ENCODE measurements around the gene CIRBP.

DNA sequence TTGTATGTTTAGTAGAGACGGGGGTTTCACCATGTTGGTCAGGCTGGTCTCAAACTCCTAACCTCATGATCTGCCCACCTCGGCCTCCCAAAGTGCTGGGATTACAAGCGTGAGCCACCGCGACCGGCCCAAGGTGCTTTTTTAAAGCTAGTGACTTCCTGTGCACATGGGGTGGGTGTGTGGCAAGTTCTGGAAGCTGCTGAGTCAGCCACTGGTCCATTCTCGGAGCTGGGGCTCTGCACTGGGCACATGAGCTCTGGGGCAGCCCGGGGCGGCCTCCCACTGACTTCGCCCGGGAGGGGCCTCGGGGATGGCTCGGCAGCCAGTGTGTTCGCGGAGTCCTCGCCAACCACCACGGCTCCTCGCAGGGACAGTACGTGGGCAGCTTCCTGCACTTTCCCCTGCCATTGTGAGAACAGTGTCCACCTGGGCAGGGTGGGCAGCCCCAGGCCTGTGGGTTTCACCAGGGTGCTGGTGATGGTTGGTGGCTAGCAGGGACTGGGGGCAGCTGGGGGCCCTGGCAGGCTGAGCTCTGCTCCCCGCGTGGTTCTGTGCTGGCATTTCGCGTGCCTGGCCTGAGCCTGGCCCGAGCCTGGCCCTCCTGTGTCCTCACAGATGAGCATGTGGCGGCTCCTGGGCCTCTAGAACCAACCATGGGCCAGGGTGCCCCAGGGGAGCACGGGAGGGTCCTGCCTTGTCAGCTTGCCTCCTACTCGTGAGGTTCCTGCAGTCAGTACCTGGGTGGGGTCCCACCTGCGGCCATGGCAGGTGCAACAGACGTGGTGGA, 43.5 kb upstream of the CIRBP start:
- no peak for TF ChIP-seq MYC (CRISPR knock-in tag; IDR thresholded peaks at IDR 0.05; ENCODE audit: borderline replicate concordance)
- no peak for TF ChIP-seq ZNF431 (CRISPR knock-in tag; IDR thresholded peaks at IDR 0.05; ENCODE audit: borderline replicate concordance, low read depth)
- no peak for TF ChIP-seq POLR2AphosphoS5 (IDR thresholded peaks at IDR 0.05; ENCODE audit: low read depth, low read length)

All from HepG2 (cell line).